22Rv1 (cell line): Measurements from ENCODE around the gene NUB1.

Experiments
- ZFX ChIP-seq: fragments of 450-650 bp; IDR thresholded peaks from 2 replicates; pipeline ENCODE4 v1.6.1; 2017; ENCODE audit warnings: antibody characterized with exemption, borderline replicate concordance
- TF ChIP-seq, protein P1 (sequence below): fragments of 450-650 bp; IDR thresholded peaks from 2 replicates; pipeline ENCODE4 v1.5.1; 2017; ENCODE audit warnings: mild to moderate bottlenecking

- TF ChIP-seq, protein P1, sequence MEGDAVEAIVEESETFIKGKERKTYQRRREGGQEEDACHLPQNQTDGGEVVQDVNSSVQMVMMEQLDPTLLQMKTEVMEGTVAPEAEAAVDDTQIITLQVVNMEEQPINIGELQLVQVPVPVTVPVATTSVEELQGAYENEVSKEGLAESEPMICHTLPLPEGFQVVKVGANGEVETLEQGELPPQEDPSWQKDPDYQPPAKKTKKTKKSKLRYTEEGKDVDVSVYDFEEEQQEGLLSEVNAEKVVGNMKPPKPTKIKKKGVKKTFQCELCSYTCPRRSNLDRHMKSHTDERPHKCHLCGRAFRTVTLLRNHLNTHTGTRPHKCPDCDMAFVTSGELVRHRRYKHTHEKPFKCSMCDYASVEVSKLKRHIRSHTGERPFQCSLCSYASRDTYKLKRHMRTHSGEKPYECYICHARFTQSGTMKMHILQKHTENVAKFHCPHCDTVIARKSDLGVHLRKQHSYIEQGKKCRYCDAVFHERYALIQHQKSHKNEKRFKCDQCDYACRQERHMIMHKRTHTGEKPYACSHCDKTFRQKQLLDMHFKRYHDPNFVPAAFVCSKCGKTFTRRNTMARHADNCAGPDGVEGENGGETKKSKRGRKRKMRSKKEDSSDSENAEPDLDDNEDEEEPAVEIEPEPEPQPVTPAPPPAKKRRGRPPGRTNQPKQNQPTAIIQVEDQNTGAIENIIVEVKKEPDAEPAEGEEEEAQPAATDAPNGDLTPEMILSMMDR = no peak
- no peak for TF ChIP-seq ZFX
Measured at GRCh38 chr7:151378011-151378410, 36.4 kb downstream of the NUB1 start.
